Esophagus squamous epithelium (tissue), 5 donors: ENCODE data around the gene CEP290. TPM values are rescaled to one million over a fixed set of nuclear protein-coding genes. Genes with fewer than 3 reads are reported as not detected.

Experiments used
- DNase-seq: peaks from one replicate; lab custom pipeline; 2025; lab: John Stamatoyannopoulos, UW
- H3K27ac ChIP-seq, 4 donors: fragments of 200-600 bp; sonication (generic); one replicate each; pipeline ENCODE4 v1.5.1; 2016 to 2019; ENCODE audit warnings: mild to moderate bottlenecking in 1 of 4
- H3K27me3 ChIP-seq, 4 donors: fragments of 200-600 bp; sonication (generic); 1 replicate in 3 of 4; 2 replicates in 1 of 4; pipeline versions ENCODE4 v1.5.1 to v1.6.0; 2017 to 2021; ENCODE audit warnings: antibody characterized with exemption in 1 of 4
- H3K36me3 ChIP-seq, 3 donors: fragments of 200-600 bp; sonication (generic); one replicate each; pipeline ENCODE4 v1.5.1; 2016 to 2019
- H3K4me1 ChIP-seq, 3 donors: fragments of 200-600 bp; sonication (generic); one replicate each; pipeline ENCODE4 v1.5.1; 2017 to 2019
- H3K4me3 ChIP-seq, 4 donors: fragments of 200-600 bp; sonication (generic); 1 replicate in 3 of 4; 2 replicates in 1 of 4; pipeline ENCODE4 v1.5.1; 2016 to 2019; ENCODE audit warnings: mild to moderate bottlenecking in 2 of 4, moderate library complexity in 1 of 4
- H3K9me3 ChIP-seq, 3 donors: fragments of 200-600 bp; sonication (generic); one replicate each; pipeline ENCODE4 v1.5.1; 2016 to 2019
- CTCF ChIP-seq, 6 experiments: fragments of 450-650 bp in 4 of 6; fragments of 200-600 bp in 2 of 6; sonication (generic) in 2 of 6; IDR thresholded peaks; one replicate each; pipeline ENCODE4 v1.5.1; 2016 to 2019; ENCODE audit warnings: antibody characterized with exemption in 6 of 6, mild to moderate bottlenecking in 4 of 6, moderate library complexity in 4 of 6
- POLR2A ChIP-seq, 4 donors: fragments of 450-650 bp; IDR thresholded peaks; one replicate each; pipeline ENCODE4 v1.6.1; 2017; ENCODE audit warnings: antibody characterized with exemption in 4 of 4, mild to moderate bottlenecking in 4 of 4, moderate library complexity in 3 of 4
- WGBS, 2 donors: methylation state at CpG; one replicate each; pipeline ENCODE4 v1.1.5; 2018; 5-methylcytosine and 5-hydroxymethylcytosine counted together
- intact Hi-C: fragments of 100-400 bp; cut with DNase I; formaldehyde crosslinking; loops from one replicate; pipeline ENCODE4 v1.15.0; 2022
- total RNA-seq, 4 donors: library from RNA; depleted of rRNA; stranded (reverse); fragments of >200 nt; gene quantifications; one replicate each; pipeline ENCODE4 v1.1.0, GENCODE V29; 2016
- donor health status: DM: yes; HTN: yes; CAD: no.

The CEP290 gene
- total RNA-seq, 4 donors from 2014 or later = 0.72 to 15.8 (median 4.3) TPM

DNA sequence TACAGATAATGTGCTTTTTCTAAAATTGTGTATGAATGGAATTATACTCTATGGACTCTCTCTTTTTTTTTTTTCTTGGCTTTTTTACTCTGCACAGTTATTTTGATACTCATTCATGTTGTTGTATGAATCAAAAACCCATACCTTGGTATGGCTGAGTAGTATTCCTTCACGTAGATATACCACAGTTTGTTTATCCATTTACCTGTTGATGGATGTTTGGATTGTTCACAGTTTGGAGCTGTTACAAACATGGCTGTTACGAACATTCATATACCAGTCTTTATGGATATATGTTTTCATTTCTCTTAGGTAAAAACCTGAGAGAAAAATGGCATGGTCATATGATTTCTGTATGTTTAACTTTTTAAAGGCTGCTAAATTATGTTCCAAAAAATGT, 43.4 kb upstream of the CEP290 start:
- Histone ChIP-seq H3K36me3 (peaks cover 0 to 61% (median 7%) of the 10 kb centered on the region in 3 donors), H3K27ac (no peak overlapping the region), H3K4me1 (no peaks in the 10 kb centered on the region), H3K9me3 (no peaks in the 10 kb centered on the region), H3K27me3 (no peaks in the 10 kb centered on the region), H3K4me3 (no peak overlapping the region)
- 97 to 100% methylated on average over 2 of the region's 2 CpGs for WGBS, 2 donors
- no peak for DNase-seq
- intact Hi-C loops = no loop called here
- TF ChIP-seq CTCF (IDR thresholded peaks at IDR 0.05) = no peak
- TF ChIP-seq POLR2A (IDR thresholded peaks at IDR 0.05) = no peak

DNA sequence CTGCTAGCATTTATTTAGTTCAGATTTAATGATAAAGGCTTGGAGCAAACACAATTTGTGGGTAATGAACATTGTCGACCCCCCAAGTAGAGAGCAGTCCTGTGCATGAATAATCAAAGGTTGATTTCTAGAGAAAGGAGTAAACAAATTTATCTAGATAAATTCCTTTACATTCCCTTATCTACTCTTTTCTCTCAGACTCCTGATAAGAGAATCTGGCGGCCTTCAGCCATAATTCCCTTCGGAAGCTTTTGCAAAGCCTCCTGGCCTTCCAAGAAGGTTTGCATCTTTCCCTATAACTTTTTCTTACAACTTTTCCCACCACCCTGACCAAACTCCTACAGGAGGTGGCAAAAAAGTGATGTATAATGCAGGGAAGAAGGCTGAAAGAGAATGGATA, 42.3 kb upstream of the CEP290 start:
- Histone ChIP-seq H3K4me3 (no peak overlapping the region), H3K27ac (no peak overlapping the region), H3K9me3 (no peaks in the 10 kb centered on the region), H3K4me1 (no peaks in the 10 kb centered on the region), H3K36me3 (peaks cover 0 to 68% (median 10%) of the 10 kb centered on the region in 3 donors), H3K27me3 (no peaks in the 10 kb centered on the region)
- no peak for TF ChIP-seq CTCF (IDR thresholded peaks at IDR 0.05)
- no peak for TF ChIP-seq POLR2A (IDR thresholded peaks at IDR 0.05)
- intact Hi-C loops = no loop called here
- 90 to 92% methylated on average over 3 of the region's 3 CpGs for WGBS, 2 donors
- no peak for DNase-seq

GRCh38 chr12:88182416-88182815, 40.5 kb upstream of the CEP290 start:
- intact Hi-C loops = no loop called here
- Histone ChIP-seq H3K27ac (no peak overlapping the region), H3K36me3 (peaks cover 0 to 82% (median 11%) of the 10 kb centered on the region in 3 donors), H3K4me3 (no peak overlapping the region), H3K4me1 (no peaks in the 10 kb centered on the region), H3K27me3 (no peaks in the 10 kb centered on the region), H3K9me3 (no peaks in the 10 kb centered on the region)
- no peak for DNase-seq
- 87 to 88% methylated on average over 3 of the region's 3 CpGs for WGBS, 2 donors
- no peak for TF ChIP-seq CTCF (IDR thresholded peaks at IDR 0.05)
- TF ChIP-seq POLR2A (IDR thresholded peaks at IDR 0.05) = no peak

DNA sequence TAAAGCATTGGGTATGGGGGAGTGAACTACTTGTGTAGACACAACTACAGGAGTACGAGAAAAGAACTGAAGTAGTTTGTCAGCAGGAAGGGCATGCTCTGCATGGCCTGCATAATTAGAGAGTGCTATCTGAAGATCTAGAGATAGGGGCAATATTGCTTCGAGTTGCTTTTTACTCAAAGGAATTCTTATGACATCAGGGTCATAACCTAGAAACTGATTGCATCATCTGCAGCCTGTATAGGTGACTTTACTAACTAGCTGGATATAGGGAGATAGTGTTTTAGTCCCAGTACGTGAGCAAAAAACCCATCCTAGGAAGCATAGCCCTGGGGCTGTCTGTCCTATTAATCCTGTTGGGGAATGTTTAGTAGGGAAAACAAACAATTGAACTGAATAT, 40.0 kb upstream of the CEP290 start:
- no peaks in the 10 kb centered on the region for H3K9me3 ChIP-seq
- TF ChIP-seq POLR2A (IDR thresholded peaks at IDR 0.05) = no peak
- H3K27me3 ChIP-seq = no peaks in the 10 kb centered on the region
- DNase-seq = no peak
- H3K4me3 ChIP-seq = no peak overlapping the region
- H3K4me1 ChIP-seq = no peaks in the 10 kb centered on the region
- no peak overlapping the region for H3K27ac ChIP-seq
- intact Hi-C loops = no loop called here
- peaks cover 0 to 87% (median 16%) of the 10 kb centered on the region in 3 donors for H3K36me3 ChIP-seq
- WGBS, 2 donors = 89 to 91% methylated on average over 3 of the region's 3 CpGs

DNA sequence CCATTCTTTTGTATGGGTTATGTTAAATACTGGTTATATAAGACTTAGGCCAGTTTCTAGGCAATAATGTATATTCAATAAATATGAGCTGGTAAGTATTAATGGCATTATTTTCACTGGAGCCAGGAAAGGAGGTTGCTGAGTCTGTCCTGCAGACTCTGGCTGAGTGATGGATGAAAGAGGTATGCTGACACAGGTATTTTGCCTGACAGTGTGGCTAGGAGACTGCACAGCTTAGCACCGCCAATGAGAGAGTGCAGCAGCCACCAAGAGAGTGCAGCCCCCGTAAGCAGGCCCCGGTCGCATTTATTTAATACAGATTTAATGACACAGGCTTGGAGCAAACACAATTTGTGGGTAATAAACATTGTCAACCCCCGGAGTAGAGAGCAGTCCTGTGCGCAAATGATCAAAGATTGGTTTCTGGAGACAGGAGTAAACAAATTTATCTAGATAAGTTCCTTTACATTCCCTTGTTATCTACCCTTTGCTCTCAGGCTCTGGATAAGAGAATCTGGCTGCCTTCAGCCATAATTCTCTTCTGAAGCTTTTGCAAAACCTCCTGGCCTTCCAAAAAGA, 37.6 kb upstream of the CEP290 start:
- Histone ChIP-seq H3K36me3 (peaks cover 0 to 100% (median 17%) of the 10 kb centered on the region in 3 donors), H3K4me1 (no peaks in the 10 kb centered on the region), H3K9me3 (no peaks in the 10 kb centered on the region), H3K27me3 (no peaks in the 10 kb centered on the region), H3K4me3 (no peak overlapping the region), H3K27ac (no peak overlapping the region)
- intact Hi-C loops = no loop called here
- no peak for DNase-seq
- 95 to 96% methylated on average over 6 of the region's 6 CpGs for WGBS, 2 donors
- TF ChIP-seq POLR2A (IDR thresholded peaks at IDR 0.05) = no peak
- no peak for TF ChIP-seq CTCF (IDR thresholded peaks at IDR 0.05)
